PC-3 (cell line): ENCODE measurements around the gene SLC6A17.

Experiments used
- CTCF ChIP-seq: fragments of 300-600 bp; sonication (generic); conservative IDR thresholded peaks from 2 replicates; pipeline ENCODE4 v1.5.1; 2017; ENCODE audit warnings: antibody characterized with exemption, low read depth, mild to moderate bottlenecking, low read length
- EZH2 ChIP-seq: fragments of 300-600 bp; sonication (generic); IDR thresholded peaks from one replicate; pipeline ENCODE4 v1.6.1; 2017; ENCODE audit warnings: antibody characterized with exemption, mild to moderate bottlenecking, low read length; ENCODE audit not compliant: unreplicated experiment

DNA sequence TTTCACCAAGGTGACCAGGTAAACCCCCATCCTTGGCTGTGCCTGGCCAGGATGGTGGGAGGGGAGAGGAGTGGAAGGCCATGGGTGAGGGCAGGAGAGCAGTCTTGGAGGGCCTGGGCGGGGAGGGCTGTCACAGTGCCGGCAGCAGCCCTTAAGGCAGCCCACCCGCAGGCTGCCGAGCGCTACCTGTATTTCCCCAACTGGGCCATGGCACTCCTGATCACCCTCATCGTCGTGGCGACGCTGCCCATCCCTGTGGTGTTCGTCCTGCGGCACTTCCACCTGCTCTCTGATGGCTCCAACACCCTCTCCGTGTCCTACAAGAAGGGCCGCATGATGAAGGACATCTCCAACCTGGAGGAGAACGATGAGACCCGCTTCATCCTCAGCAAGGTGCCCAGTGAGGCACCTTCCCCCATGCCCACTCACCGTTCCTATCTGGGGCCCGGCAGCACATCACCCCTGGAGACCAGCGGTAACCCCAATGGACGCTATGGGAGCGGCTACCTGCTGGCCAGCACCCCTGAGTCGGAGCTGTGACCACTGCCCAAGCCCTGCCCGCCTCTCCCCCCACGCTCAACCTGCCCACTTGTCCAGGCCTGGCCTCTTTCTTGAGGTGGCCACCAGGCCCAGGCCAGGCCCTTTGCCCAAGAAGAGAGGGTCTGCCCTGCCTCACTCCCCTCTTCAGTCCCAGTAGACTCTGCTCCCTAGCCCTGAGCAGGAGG lies 47.8 kb downstream of the SLC6A17 start:
- TF ChIP-seq CTCF (no peak), EZH2 (no peak)
